ENCODE measurements around the gene FN1. TPM values are rescaled to one million over a fixed set of nuclear protein-coding genes. Genes with fewer than 3 reads are reported as not detected.

Gene FN1
- total RNA-seq, 1 donor from 2014 or later = 52.0 TPM

- no peak overlapping the region for H3K4me3 Mint-ChIP-seq
Observed at GRCh38 chr2:215428060-215428910, 7.6 kb downstream of the FN1 start.

DNA sequence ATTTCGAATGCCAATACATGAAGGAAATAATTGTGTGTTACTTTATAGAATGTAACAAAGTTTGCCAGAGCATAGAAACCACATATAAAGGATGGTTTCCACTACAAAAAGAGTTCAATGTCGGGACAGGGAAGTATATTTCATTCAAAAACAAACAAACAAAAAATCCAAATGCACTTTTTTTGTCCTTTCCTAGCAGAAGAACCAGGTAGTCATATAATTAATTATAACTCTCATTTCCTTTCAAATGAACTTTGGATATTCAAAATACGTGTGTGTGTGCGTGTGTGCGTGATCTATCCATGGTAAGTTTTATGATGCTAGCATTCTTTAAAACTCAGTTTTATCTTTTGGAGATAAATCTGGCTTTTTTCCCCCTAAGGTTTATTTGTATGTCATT is 8.3 kb downstream of the FN1 start:
- Histone ChIP-seq H3K4me3 (no peak overlapping the region), H3K4me1 (no peaks in the 10 kb centered on the region), H3K36me3 (no peaks in the 10 kb centered on the region), H3K79me2 (ENCODE audit: low read depth) (no peaks in the 10 kb centered on the region), H4K20me1 (ENCODE audit: low read depth) (no peaks in the 10 kb centered on the region), H3F3A (ENCODE audit: low read depth) (no peaks in the 10 kb centered on the region), H3K9me3 (ENCODE audit: low read depth) (no peaks in the 10 kb centered on the region), H3K27ac (no peak overlapping the region), H2AFZ (replicated peaks) (no peak overlapping the region), H3K27me3 (no peaks in the 10 kb centered on the region), H3K9ac (no peak overlapping the region), H3K4me2 (no peak overlapping the region)
- H3K27ac Mint-ChIP-seq = no peak overlapping the region
- peaks cover 50% of the 10 kb centered on the region for H3K36me3 Mint-ChIP-seq
- no peaks in the 10 kb centered on the region for H3K9me3 Mint-ChIP-seq
- no peak for TF ChIP-seq EZH2phosphoT487 (IDR thresholded peaks at IDR 0.05)
- no peak for TF ChIP-seq EZH2 (IDR thresholded peaks at IDR 0.05)
- TF ChIP-seq, protein P1, sequence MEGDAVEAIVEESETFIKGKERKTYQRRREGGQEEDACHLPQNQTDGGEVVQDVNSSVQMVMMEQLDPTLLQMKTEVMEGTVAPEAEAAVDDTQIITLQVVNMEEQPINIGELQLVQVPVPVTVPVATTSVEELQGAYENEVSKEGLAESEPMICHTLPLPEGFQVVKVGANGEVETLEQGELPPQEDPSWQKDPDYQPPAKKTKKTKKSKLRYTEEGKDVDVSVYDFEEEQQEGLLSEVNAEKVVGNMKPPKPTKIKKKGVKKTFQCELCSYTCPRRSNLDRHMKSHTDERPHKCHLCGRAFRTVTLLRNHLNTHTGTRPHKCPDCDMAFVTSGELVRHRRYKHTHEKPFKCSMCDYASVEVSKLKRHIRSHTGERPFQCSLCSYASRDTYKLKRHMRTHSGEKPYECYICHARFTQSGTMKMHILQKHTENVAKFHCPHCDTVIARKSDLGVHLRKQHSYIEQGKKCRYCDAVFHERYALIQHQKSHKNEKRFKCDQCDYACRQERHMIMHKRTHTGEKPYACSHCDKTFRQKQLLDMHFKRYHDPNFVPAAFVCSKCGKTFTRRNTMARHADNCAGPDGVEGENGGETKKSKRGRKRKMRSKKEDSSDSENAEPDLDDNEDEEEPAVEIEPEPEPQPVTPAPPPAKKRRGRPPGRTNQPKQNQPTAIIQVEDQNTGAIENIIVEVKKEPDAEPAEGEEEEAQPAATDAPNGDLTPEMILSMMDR (IDR thresholded peaks at IDR 0.05) = no peak
- no peak overlapping the region for H3K4me3 Mint-ChIP-seq
- H3K4me1 Mint-ChIP-seq = peaks cover 4% of the 10 kb centered on the region
- no peak for DNase-seq (ENCODE audit: low spot score)
- H3K27me3 Mint-ChIP-seq (ENCODE audit: insufficient read depth, low read depth) = peaks cover 2% of the 10 kb centered on the region

More at GRCh38 chr2:215428060-215428910, 7.6 kb downstream of the FN1 start:
- H3K27ac ChIP-seq = no peak overlapping the region
- no peaks in the 10 kb centered on the region for H3K79me2 ChIP-seq (ENCODE audit: low read depth)
- no peak for DNase-seq (ENCODE audit: low spot score)
- H2AFZ ChIP-seq (replicated peaks) = no peak overlapping the region
- H3K27ac Mint-ChIP-seq = no peak overlapping the region
- no peak overlapping the region for H3K4me3 ChIP-seq
- H3K9ac ChIP-seq = no peak overlapping the region
- H3K27me3 ChIP-seq = no peaks in the 10 kb centered on the region
- no peak overlapping the region for H3K4me2 ChIP-seq
- no peak for TF ChIP-seq EZH2phosphoT487 (IDR thresholded peaks at IDR 0.05)
- TF ChIP-seq, protein P1 (IDR thresholded peaks at IDR 0.05) = no peak
- TF ChIP-seq EZH2 (IDR thresholded peaks at IDR 0.05) = no peak
- H3K27me3 Mint-ChIP-seq (ENCODE audit: insufficient read depth, low read depth) = peaks cover under 1% of the 10 kb centered on the region
- H3K9me3 ChIP-seq (ENCODE audit: low read depth) = no peaks in the 10 kb centered on the region
- no peaks in the 10 kb centered on the region for H4K20me1 ChIP-seq (ENCODE audit: low read depth)
- no peaks in the 10 kb centered on the region for H3K9me3 Mint-ChIP-seq
- H3K36me3 Mint-ChIP-seq = peaks cover 53% of the 10 kb centered on the region
- no peaks in the 10 kb centered on the region for H3K36me3 ChIP-seq
- peaks cover 5% of the 10 kb centered on the region for H3K4me1 Mint-ChIP-seq
- no peaks in the 10 kb centered on the region for H3F3A ChIP-seq (ENCODE audit: low read depth)
- no peaks in the 10 kb centered on the region for H3K4me1 ChIP-seq

DNA sequence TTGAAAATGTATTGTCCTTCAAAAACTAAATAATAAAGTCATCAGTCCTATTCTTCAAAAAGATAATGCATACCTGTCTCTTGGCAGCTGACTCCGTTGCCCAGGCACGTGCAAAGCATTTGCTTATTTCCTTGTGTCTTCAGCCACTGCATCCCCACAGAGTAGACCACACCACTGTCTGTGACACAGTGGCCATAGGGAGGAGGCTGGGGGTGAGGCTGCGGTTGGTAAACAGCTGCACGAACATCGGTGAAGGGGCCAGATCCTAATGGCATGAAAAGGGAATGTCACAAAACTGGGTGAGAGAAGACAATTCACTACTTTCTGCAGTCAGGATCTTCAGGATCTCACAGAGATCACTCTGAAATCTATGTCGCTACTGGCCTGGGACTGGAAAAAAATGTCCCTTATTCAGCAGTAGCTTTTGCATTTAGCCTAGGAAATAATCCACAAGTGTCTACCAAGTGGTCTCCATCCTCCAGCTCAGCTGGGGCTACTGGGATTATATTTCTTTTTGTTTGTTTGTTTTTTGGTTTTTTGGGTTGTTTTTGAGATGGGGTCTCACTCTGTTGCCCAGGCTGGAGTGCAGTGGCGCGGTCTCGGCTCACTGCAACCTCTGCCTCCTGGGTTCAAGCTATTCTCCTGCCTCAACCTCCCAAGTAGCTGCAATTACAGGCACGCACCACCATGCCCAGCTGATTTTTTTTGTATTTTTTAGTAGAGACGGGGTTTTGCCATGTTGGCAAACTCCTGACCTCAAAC is 10.7 kb downstream of the FN1 start:
- no peaks in the 10 kb centered on the region for H3K27me3 ChIP-seq
- TF ChIP-seq, protein P1 (IDR thresholded peaks at IDR 0.05) = no peak
- TF ChIP-seq EZH2 (IDR thresholded peaks at IDR 0.05) = no peak
- no peak overlapping the region for H3K27ac Mint-ChIP-seq
- H3K4me1 ChIP-seq = no peaks in the 10 kb centered on the region
- H3K9me3 Mint-ChIP-seq = no peaks in the 10 kb centered on the region
- H3F3A ChIP-seq (ENCODE audit: low read depth) = no peaks in the 10 kb centered on the region
- peaks cover 3% of the 10 kb centered on the region for H3K36me3 ChIP-seq
- no peaks in the 10 kb centered on the region for H3K79me2 ChIP-seq (ENCODE audit: low read depth)
- DNase-seq (ENCODE audit: low spot score) = no peak
- no peak overlapping the region for H2AFZ ChIP-seq (replicated peaks)
- no peak overlapping the region for H3K9ac ChIP-seq
- H3K4me3 Mint-ChIP-seq = no peak overlapping the region
- H3K4me2 ChIP-seq = no peak overlapping the region
- H3K27me3 Mint-ChIP-seq (ENCODE audit: insufficient read depth, low read depth) = peaks cover 2% of the 10 kb centered on the region
- H3K36me3 Mint-ChIP-seq = peaks cover 43% of the 10 kb centered on the region
- no peak overlapping the region for H3K4me3 ChIP-seq
- H3K4me1 Mint-ChIP-seq = no peaks in the 10 kb centered on the region
- no peak overlapping the region for H3K27ac ChIP-seq
- no peaks in the 10 kb centered on the region for H3K9me3 ChIP-seq (ENCODE audit: low read depth)
- H4K20me1 ChIP-seq (ENCODE audit: low read depth) = no peaks in the 10 kb centered on the region
